Chondrocyte (in vitro differentiated cells): ENCODE data around the gene MCF2L2. TPM values are rescaled to one million over a fixed set of nuclear protein-coding genes. Genes with fewer than 3 reads are reported as not detected.
"Not testable (repeated sequence)": the region's sequence is repeated elsewhere in the genome, so short reads cannot be mapped to it uniquely, and the experiment has no call there.

ENCODE experiments used
- DNase-seq: peaks from one replicate; pipeline ENCODE4 v3.0.0; 2021; ENCODE audit warnings: mixed read lengths, low spot score
- H3K27ac Mint-ChIP-seq: one replicate; pipeline ENCODE4 v1.8.0; 2021; ENCODE audit warnings: mild to moderate bottlenecking, moderate library complexity, mixed read lengths; ENCODE audit not compliant: unreplicated experiment
- H3K27me3 Mint-ChIP-seq: 2 replicates; pipeline ENCODE4 v1.8.0; 2021; ENCODE audit warnings: low read depth, mixed read lengths
- H3K36me3 Mint-ChIP-seq: 2 replicates; pipeline ENCODE4 v1.8.0; 2021; ENCODE audit warnings: low read depth, mixed read lengths
- H3K4me1 Mint-ChIP-seq: 2 replicates; pipeline ENCODE4 v1.8.0; 2021; ENCODE audit warnings: low read depth, mild to moderate bottlenecking, mixed read lengths
- H3K4me3 Mint-ChIP-seq: one replicate; pipeline ENCODE4 v1.8.0; 2021; ENCODE audit warnings: mild to moderate bottlenecking, moderate library complexity, mixed read lengths; ENCODE audit not compliant: unreplicated experiment
- H3K9me3 Mint-ChIP-seq: 2 replicates; pipeline ENCODE4 v1.8.0; 2021; ENCODE audit warnings: low read depth, mixed read lengths
- CTCF ChIP-seq: fragments of 200-600 bp; sonication (generic); IDR thresholded peaks from 2 replicates; pipeline ENCODE4 v1.5.0; 2021; ENCODE audit warnings: antibody characterized with exemption, mild to moderate bottlenecking, moderate library complexity
- long read RNA-seq: library from polyadenylated mRNA; stranded (forward); transcript quantifications from one replicate; pipeline ENCODE4 v2.0.0, GENCODE V29; 2021
- total RNA-seq: library from RNA; stranded (reverse); gene quantifications from 3 replicates; pipeline ENCODE4 v1.2.1, GENCODE V29; 2021

Gene MCF2L2
- total RNA-seq: 1.6 to 2.6 TPM (median 2.1 TPM) in 3 replicates
- long read RNA-seq, partial matches to known transcripts: 0 of 3 reads
- long read RNA-seq, other reads (novel, unspliced or antisense): 3 of 3 reads

- peak; percentile 92 for DNase-seq
- Mint-ChIP-seq H3K9me3 (no peaks in the 10 kb centered on the region), H3K27me3 (peaks cover 29% of the 10 kb centered on the region), H3K36me3 (no peaks in the 10 kb centered on the region), H3K27ac (peak within 1 kb of the TSS; percentile 74), H3K4me1 (peaks cover 12% of the 10 kb centered on the region), H3K4me3 (peak within 1 kb of the TSS; percentile 80)
- TF ChIP-seq CTCF: no peak
These were observed at the start of gene MCF2L2 for GRCh38 chr3:183428447-183429211. Gene MCF2L2, minus strand, starts transcription at chr3:183428619. Its CDS starts 642 bp downstream, at chr3:183427977.

DNA sequence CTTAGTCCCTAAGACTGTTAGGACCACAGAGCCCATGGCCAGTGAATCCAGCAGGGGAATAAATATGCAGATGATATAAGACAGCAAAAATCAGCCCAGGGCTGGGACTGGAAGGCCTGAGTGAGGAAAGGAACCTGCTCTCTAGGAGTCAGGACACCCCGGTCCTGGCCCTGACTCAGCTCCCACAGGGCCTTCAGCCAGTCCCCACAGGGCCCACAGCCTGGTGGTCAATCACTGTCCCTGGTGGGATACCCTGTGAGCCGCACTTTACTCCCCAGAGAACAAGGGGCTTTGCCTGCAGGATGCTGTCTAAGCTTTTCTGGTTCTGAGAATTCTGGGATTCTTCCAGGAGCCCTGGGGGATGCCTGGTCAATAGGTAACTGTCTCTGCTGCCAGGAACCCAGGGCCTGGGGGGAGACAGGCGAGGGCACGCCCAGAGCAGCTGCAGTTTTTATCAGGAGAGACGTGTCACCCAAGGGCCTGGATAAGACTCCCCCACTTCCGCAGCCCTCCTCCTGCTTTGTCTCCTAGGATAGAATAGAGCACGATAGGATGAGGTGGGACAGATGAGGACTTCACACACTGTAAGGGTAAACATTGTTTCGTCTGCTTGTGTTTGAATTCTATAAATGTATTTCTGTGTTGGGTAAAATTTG, 49.5 kb upstream of the MCF2L2 start:
- no peak overlapping the region for H3K27ac Mint-ChIP-seq
- H3K27me3 Mint-ChIP-seq: peaks cover 8% of the 10 kb centered on the region
- no peak for TF ChIP-seq CTCF
- no peaks in the 10 kb centered on the region for H3K9me3 Mint-ChIP-seq
- no peak for DNase-seq
- no peaks in the 10 kb centered on the region for H3K4me1 Mint-ChIP-seq
- no peaks in the 10 kb centered on the region for H3K36me3 Mint-ChIP-seq
- H3K4me3 Mint-ChIP-seq: no peak overlapping the region

DNA sequence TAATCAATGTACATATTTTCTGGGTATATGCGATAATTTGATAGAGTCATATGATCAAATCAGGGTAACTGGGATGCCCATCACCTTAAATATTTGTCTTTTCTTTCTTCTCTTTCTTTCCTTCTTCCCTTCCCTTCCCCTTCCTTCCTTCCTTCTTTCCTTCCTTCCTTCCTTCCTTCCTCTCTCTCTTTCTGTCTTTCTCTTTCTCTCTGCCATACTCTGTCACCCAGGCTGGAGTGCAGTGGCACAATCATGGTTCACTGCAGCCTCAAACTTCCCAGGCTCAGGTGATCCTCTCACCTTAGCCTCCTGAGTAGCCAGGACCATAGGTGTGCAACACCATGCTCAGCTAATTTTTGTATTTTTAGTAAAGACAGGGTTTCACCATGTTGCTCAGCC, 47.3 kb upstream of the MCF2L2 start:
- not testable (repeated sequence) for DNase-seq, H3K9me3 Mint-ChIP-seq, H3K27ac Mint-ChIP-seq, H3K4me1 Mint-ChIP-seq, H3K4me3 Mint-ChIP-seq, H3K36me3 Mint-ChIP-seq, H3K27me3 Mint-ChIP-seq

DNA sequence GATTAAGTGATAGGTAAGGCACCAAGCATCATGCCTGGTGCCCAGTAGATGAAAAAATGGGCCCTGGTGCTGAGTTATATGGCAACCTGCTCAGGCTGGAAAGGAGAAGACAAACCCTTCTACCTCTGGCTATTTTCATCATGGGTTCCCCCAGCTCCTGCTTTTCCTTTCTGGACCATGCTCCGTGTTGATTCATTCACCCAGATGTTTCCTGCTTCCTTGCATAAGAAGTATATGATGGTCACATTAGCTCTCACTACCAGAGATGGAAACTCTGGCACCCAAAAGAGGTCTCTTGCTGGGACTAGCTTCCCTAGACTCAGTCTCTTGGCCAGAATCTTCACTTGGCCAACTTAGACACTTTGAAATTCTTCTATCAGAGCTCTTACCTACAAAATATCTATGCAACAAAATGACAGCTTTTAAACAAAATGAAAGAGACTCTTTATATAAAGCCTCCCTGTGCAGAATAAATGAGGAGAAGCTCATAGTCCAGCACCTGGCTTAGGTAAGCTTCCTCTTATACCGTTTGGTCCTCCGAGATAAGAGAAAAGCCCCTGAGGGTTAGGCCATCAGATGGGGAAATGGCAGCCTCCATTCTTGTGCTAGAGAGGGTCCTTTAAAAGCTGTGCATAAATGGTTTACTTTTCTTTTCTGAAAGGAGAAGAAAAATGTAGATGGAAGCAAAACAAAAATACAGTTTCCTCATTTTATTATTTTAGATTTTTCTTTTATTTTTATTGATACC, 46.8 kb upstream of the MCF2L2 start:
- H3K27me3 Mint-ChIP-seq: peaks cover 8% of the 10 kb centered on the region
- no peaks in the 10 kb centered on the region for H3K4me1 Mint-ChIP-seq
- TF ChIP-seq CTCF: no peak
- no peaks in the 10 kb centered on the region for H3K36me3 Mint-ChIP-seq
- no peak for DNase-seq
- H3K4me3 Mint-ChIP-seq: no peak overlapping the region
- no peak overlapping the region for H3K27ac Mint-ChIP-seq
- H3K9me3 Mint-ChIP-seq: no peaks in the 10 kb centered on the region

- Mint-ChIP-seq H3K4me1 (peaks cover 3% of the 10 kb centered on the region), H3K27me3 (peaks cover 8% of the 10 kb centered on the region), H3K27ac (no peak overlapping the region), H3K4me3 (no peak overlapping the region), H3K9me3 (no peaks in the 10 kb centered on the region), H3K36me3 (no peaks in the 10 kb centered on the region)
- DNase-seq: no peak
- TF ChIP-seq CTCF: no peak
These were observed 45.5 kb upstream of the MCF2L2 start for GRCh38 chr3:183473969-183474368.
